Mammary epithelial cell (primary cell): ENCODE results near the gene CHST15.

ENCODE experiments used
- EZH2 ChIP-seq: IDR thresholded peaks from 2 replicates; pipeline ENCODE4 v1.6.1; 2012; ENCODE audit warnings: low read length, inconsistent platforms, borderline replicate concordance
- TF ChIP-seq, protein P1 (sequence below), 2 donors: IDR thresholded peaks in 1 of 2; conservative IDR thresholded peaks in 1 of 2; 2 replicates each; pipeline ENCODE4 v1.5.1; 2011 to 2012; ENCODE audit warnings: inconsistent platforms in 2 of 2, low read length in 2 of 2, mild to moderate bottlenecking in 2 of 2, control low read depth in 1 of 2, low read depth in 1 of 2; ENCODE audit not compliant: insufficient read depth in 1 of 2; ENCODE audit errors: extremely low read depth in 1 of 2

GRCh38 chr10:123999261-123999660, 94.1 kb downstream of the CHST15 start:
- TF ChIP-seq, protein P1, sequence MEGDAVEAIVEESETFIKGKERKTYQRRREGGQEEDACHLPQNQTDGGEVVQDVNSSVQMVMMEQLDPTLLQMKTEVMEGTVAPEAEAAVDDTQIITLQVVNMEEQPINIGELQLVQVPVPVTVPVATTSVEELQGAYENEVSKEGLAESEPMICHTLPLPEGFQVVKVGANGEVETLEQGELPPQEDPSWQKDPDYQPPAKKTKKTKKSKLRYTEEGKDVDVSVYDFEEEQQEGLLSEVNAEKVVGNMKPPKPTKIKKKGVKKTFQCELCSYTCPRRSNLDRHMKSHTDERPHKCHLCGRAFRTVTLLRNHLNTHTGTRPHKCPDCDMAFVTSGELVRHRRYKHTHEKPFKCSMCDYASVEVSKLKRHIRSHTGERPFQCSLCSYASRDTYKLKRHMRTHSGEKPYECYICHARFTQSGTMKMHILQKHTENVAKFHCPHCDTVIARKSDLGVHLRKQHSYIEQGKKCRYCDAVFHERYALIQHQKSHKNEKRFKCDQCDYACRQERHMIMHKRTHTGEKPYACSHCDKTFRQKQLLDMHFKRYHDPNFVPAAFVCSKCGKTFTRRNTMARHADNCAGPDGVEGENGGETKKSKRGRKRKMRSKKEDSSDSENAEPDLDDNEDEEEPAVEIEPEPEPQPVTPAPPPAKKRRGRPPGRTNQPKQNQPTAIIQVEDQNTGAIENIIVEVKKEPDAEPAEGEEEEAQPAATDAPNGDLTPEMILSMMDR (conservative IDR thresholded peaks at IDR 0.05 in 1 of 2, IDR thresholded peaks at IDR 0.05 in 1 of 2; ENCODE audit: extremely low read depth in 1 of 2, insufficient read depth in 1 of 2, low read depth in 1 of 2, low read length in 2 of 2), result peak in 1 of 2 donors; percentile 7
- TF ChIP-seq EZH2, result no peak
